ENCODE data around the gene MIPOL1.
"Not testable (repeated sequence)": the region's sequence is repeated elsewhere in the genome, so short reads cannot be mapped to it uniquely, and the experiment has no call there.

MIPOL1 gene

DNA sequence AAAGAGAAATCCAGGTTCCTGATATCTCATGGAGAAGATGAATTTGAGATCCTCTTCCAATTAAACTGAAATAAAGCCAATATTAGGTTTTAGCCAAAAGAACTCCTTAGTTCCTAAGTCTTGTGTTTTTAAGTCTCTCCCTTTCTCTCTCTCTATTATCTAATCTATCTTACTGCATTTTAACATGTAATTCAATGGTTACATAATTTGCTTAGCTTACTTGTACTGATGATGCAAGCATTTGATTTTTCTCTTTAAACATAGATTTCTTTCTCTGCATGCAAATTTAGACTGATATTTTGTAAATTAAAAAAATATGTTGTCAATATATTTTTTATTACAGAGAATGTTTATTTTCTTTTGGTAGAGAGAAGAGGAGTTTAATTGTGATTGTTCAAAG is 78.2 kb downstream of the MIPOL1 start:
- H3K27me3 ChIP-seq (replicated peaks; ENCODE audit: control insufficient read depth, insufficient read depth, low read length, poor library complexity, severe bottlenecking), result no peaks in the 10 kb centered on the region
- H3K4me3 ChIP-seq (ENCODE audit: insufficient read depth, low read depth, low read length, poor library complexity, severe bottlenecking), result no peak overlapping the region

GRCh38 chr14:37278636-37279538 is 81.2 kb downstream of the MIPOL1 start:
- Histone ChIP-seq H3K27ac (ENCODE audit: insufficient read depth, low read length, poor library complexity, severe bottlenecking) (no peak overlapping the region), H3K9me3 (ENCODE audit: control insufficient read depth, low read length) (no peaks in the 10 kb centered on the region), H3K27me3 (replicated peaks; ENCODE audit: control insufficient read depth, insufficient read depth, low read length, poor library complexity, severe bottlenecking) (no peaks in the 10 kb centered on the region), H3K36me3 (ENCODE audit: control insufficient read depth, insufficient read depth, low read length) (no peaks in the 10 kb centered on the region), H3K4me1 (ENCODE audit: control insufficient read depth, insufficient read depth, low read length, poor library complexity, severe bottlenecking) (no peaks in the 10 kb centered on the region), H3K4me3 (ENCODE audit: insufficient read depth, low read depth, low read length, poor library complexity, severe bottlenecking) (no peak overlapping the region)
- DNase-seq, result no peak

More for the DNA sequence above, 78.2 kb downstream of the MIPOL1 start:
- Histone ChIP-seq H3K27ac (ENCODE audit: insufficient read depth, low read length, poor library complexity, severe bottlenecking) (no peak overlapping the region), H3K36me3 (ENCODE audit: control insufficient read depth, insufficient read depth, low read length) (no peaks in the 10 kb centered on the region), H3K4me1 (ENCODE audit: control insufficient read depth, insufficient read depth, low read length, poor library complexity, severe bottlenecking) (no peaks in the 10 kb centered on the region), H3K9me3 (ENCODE audit: control insufficient read depth, low read length) (no peaks in the 10 kb centered on the region)
- no peak for DNase-seq

GRCh38 chr14:37279818-37280217 is 82.1 kb downstream of the MIPOL1 start:
- no peak for DNase-seq
- Histone ChIP-seq H3K9me3 (ENCODE audit: control insufficient read depth, low read length) (no peaks in the 10 kb centered on the region), H3K4me1 (ENCODE audit: control insufficient read depth, insufficient read depth, low read length, poor library complexity, severe bottlenecking) (no peaks in the 10 kb centered on the region), H3K27me3 (replicated peaks; ENCODE audit: control insufficient read depth, insufficient read depth, low read length, poor library complexity, severe bottlenecking) (no peaks in the 10 kb centered on the region), H3K27ac (ENCODE audit: insufficient read depth, low read length, poor library complexity, severe bottlenecking) (no peak overlapping the region), H3K36me3 (ENCODE audit: control insufficient read depth, insufficient read depth, low read length) (no peaks in the 10 kb centered on the region), H3K4me3 (ENCODE audit: insufficient read depth, low read depth, low read length, poor library complexity, severe bottlenecking) (no peak overlapping the region)

- Histone ChIP-seq H3K27me3 (replicated peaks; ENCODE audit: control insufficient read depth, insufficient read depth, low read length, poor library complexity, severe bottlenecking) (no peaks in the 10 kb centered on the region), H3K27ac (ENCODE audit: insufficient read depth, low read length, poor library complexity, severe bottlenecking) (no peak overlapping the region), H3K9me3 (ENCODE audit: control insufficient read depth, low read length) (no peaks in the 10 kb centered on the region), H3K4me1 (ENCODE audit: control insufficient read depth, insufficient read depth, low read length, poor library complexity, severe bottlenecking) (no peaks in the 10 kb centered on the region), H3K36me3 (ENCODE audit: control insufficient read depth, insufficient read depth, low read length) (no peaks in the 10 kb centered on the region), H3K4me3 (ENCODE audit: insufficient read depth, low read depth, low read length, poor library complexity, severe bottlenecking) (no peak overlapping the region)
- no peak for DNase-seq
These were observed 87.0 kb downstream of the MIPOL1 start for GRCh38 chr14:37284760-37285159.

- no peaks in the 10 kb centered on the region for H3K9me3 ChIP-seq (ENCODE audit: control insufficient read depth, low read length)
- DNase-seq, result no peak
- H3K27me3 ChIP-seq (replicated peaks; ENCODE audit: control insufficient read depth, insufficient read depth, low read length, poor library complexity, severe bottlenecking), result no peaks in the 10 kb centered on the region
- H3K4me3 ChIP-seq (ENCODE audit: insufficient read depth, low read depth, low read length, poor library complexity, severe bottlenecking), result no peak overlapping the region
- H3K27ac ChIP-seq (ENCODE audit: insufficient read depth, low read length, poor library complexity, severe bottlenecking), result no peak overlapping the region
- H3K36me3 ChIP-seq (ENCODE audit: control insufficient read depth, insufficient read depth, low read length), result no peaks in the 10 kb centered on the region
- no peaks in the 10 kb centered on the region for H3K4me1 ChIP-seq (ENCODE audit: control insufficient read depth, insufficient read depth, low read length, poor library complexity, severe bottlenecking)
These were observed 87.5 kb downstream of the MIPOL1 start for GRCh38 chr14:37285220-37285619.

DNA sequence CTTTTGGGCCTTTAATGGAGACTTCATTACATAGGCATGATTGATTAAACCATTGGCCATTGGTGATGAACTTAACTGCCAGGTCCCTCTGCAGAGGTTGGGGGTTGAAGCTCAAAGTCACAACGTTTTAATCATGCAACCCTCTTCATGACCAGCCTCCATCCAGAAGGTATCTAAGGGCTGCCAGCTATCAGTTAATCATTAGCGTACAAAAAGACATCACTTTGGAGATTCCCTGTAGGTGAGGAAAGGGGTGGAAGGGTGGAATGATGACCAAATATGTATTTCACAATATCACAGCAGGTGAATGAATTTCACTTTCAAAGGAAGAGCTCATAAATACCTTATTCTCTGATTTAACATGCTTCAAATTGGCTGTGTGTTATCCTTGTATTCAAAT is 92.0 kb downstream of the MIPOL1 start:
- Histone ChIP-seq H3K4me3 (ENCODE audit: insufficient read depth, low read depth, low read length, poor library complexity, severe bottlenecking) (no peak overlapping the region), H3K27me3 (replicated peaks; ENCODE audit: control insufficient read depth, insufficient read depth, low read length, poor library complexity, severe bottlenecking) (no peaks in the 10 kb centered on the region), H3K9me3 (ENCODE audit: control insufficient read depth, low read length) (no peaks in the 10 kb centered on the region), H3K36me3 (ENCODE audit: control insufficient read depth, insufficient read depth, low read length) (no peaks in the 10 kb centered on the region), H3K4me1 (ENCODE audit: control insufficient read depth, insufficient read depth, low read length, poor library complexity, severe bottlenecking) (no peaks in the 10 kb centered on the region), H3K27ac (ENCODE audit: insufficient read depth, low read length, poor library complexity, severe bottlenecking) (no peak overlapping the region)
- no peak for DNase-seq

DNA sequence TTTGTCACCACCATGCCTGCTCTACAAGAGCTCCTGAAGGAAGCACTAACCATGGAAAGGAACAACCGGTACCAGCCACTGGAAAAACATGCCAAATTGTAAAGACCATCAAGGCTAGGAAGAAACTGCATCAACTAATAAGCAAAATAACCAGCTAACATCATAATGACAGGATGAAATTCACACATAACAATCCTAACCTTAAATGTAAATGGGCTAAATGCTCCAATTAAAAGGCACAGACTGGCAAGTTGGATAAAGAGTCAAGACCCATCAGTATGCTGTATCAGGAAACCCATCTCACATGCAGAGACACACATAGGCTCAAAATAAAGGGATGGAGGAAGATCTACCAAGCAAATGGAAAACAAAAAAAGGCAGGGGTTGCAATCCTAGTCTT is 97.5 kb downstream of the MIPOL1 start:
- not testable (repeated sequence) for H3K4me3 ChIP-seq (ENCODE audit: insufficient read depth, low read depth, low read length, poor library complexity, severe bottlenecking); H3K27me3 ChIP-seq (replicated peaks; ENCODE audit: control insufficient read depth, insufficient read depth, low read length, poor library complexity, severe bottlenecking); H3K9me3 ChIP-seq (ENCODE audit: control insufficient read depth, low read length); H3K4me1 ChIP-seq (ENCODE audit: control insufficient read depth, insufficient read depth, low read length, poor library complexity, severe bottlenecking); DNase-seq; H3K36me3 ChIP-seq (ENCODE audit: control insufficient read depth, insufficient read depth, low read length); H3K27ac ChIP-seq (ENCODE audit: insufficient read depth, low read length, poor library complexity, severe bottlenecking)

DNA sequence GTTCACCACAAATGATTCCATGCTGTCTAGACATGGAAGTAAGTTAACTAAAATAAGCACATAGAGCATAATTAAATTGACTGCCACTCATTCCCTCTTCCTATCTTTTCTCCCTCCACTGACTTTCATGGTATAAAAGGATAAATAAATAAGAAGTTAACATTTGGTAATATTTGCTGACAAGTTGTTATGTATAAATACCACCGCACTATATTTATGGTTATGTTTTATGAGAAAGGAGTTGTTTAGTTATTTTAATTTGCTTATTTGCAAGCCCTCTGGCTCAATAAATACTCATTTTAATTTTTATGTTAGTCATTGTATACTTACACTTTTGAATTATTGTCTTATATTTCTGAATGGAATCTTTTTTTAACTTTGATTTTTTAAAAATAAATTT is 113.5 kb downstream of the MIPOL1 start:
- no peak overlapping the region for H3K4me3 ChIP-seq (ENCODE audit: insufficient read depth, low read depth, low read length, poor library complexity, severe bottlenecking)
- no peak overlapping the region for H3K27ac ChIP-seq (ENCODE audit: insufficient read depth, low read length, poor library complexity, severe bottlenecking)
- H3K9me3 ChIP-seq (ENCODE audit: control insufficient read depth, low read length), result no peaks in the 10 kb centered on the region
- no peaks in the 10 kb centered on the region for H3K36me3 ChIP-seq (ENCODE audit: control insufficient read depth, insufficient read depth, low read length)
- DNase-seq, result no peak
- H3K4me1 ChIP-seq (ENCODE audit: control insufficient read depth, insufficient read depth, low read length, poor library complexity, severe bottlenecking), result no peaks in the 10 kb centered on the region
- H3K27me3 ChIP-seq (replicated peaks; ENCODE audit: control insufficient read depth, insufficient read depth, low read length, poor library complexity, severe bottlenecking), result no peaks in the 10 kb centered on the region

DNA sequence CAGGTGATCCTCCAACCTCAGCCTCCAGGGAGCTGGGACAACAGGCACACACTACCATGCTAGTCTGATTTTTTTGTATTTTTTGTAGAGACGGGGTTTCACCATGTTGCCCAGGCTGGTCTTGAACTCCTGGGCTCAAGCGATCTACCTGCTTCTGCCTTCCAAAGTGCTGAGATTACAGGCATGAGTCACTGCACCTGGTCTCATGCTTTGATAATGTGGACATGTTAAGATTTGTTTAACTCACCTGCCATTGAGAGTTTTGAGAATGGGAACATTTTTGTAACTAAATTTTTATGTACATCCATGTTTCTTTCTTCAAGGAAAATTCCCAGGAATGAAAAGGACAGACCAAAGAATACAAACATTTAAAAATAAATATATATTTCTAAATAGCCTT is 121.2 kb downstream of the MIPOL1 start:
- Histone ChIP-seq H3K4me1 (ENCODE audit: control insufficient read depth, insufficient read depth, low read length, poor library complexity, severe bottlenecking) (no peaks in the 10 kb centered on the region), H3K4me3 (ENCODE audit: insufficient read depth, low read depth, low read length, poor library complexity, severe bottlenecking) (no peak overlapping the region), H3K27ac (ENCODE audit: insufficient read depth, low read length, poor library complexity, severe bottlenecking) (no peak overlapping the region), H3K36me3 (ENCODE audit: control insufficient read depth, insufficient read depth, low read length) (no peaks in the 10 kb centered on the region), H3K27me3 (replicated peaks; ENCODE audit: control insufficient read depth, insufficient read depth, low read length, poor library complexity, severe bottlenecking) (no peaks in the 10 kb centered on the region), H3K9me3 (ENCODE audit: control insufficient read depth, low read length) (no peaks in the 10 kb centered on the region)
- no peak for DNase-seq

DNA sequence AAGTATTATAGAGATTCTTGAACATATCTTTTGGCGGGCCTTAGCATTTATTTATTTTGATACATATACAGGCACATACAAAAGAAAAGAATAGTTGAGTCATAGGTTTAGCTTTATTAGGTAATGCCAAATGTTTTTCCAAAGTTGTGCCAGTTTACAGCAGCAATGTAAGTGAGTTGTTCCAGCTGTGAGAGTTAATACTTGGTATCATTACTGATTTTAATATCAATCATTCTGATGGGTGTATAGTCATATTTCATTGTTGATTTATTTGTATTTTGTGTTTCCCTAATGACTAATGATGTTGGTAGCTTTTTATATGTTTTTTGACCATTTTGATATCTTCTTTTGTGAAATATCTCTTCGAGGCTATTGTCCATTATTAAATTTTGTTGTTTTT is 122.4 kb downstream of the MIPOL1 start:
- no peaks in the 10 kb centered on the region for H3K36me3 ChIP-seq (ENCODE audit: control insufficient read depth, insufficient read depth, low read length)
- no peaks in the 10 kb centered on the region for H3K4me1 ChIP-seq (ENCODE audit: control insufficient read depth, insufficient read depth, low read length, poor library complexity, severe bottlenecking)
- no peak overlapping the region for H3K27ac ChIP-seq (ENCODE audit: insufficient read depth, low read length, poor library complexity, severe bottlenecking)
- no peak overlapping the region for H3K4me3 ChIP-seq (ENCODE audit: insufficient read depth, low read depth, low read length, poor library complexity, severe bottlenecking)
- H3K9me3 ChIP-seq (ENCODE audit: control insufficient read depth, low read length), result no peaks in the 10 kb centered on the region
- no peaks in the 10 kb centered on the region for H3K27me3 ChIP-seq (replicated peaks; ENCODE audit: control insufficient read depth, insufficient read depth, low read length, poor library complexity, severe bottlenecking)
- DNase-seq, result no peak
